Gastroesophageal sphincter (tissue), 4 donors: ENCODE results near the gene MIDN. TPM values are rescaled to one million over a fixed set of nuclear protein-coding genes. Genes with fewer than 3 reads are reported as not detected.

ENCODE experiments used
- ATAC-seq: fragments of 150-250 bp; one replicate; pipeline ENCODE4 v1.9.1; 2016; ENCODE audit warnings: mild to moderate bottlenecking, moderate library complexity
- H3K27ac ChIP-seq, 4 donors: fragments of 200-600 bp; sonication (generic) in 3 of 4; 1 replicate in 3 of 4; 2 replicates in 1 of 4; pipeline ENCODE4 v1.5.1; 2016 to 2019
- H3K27me3 ChIP-seq: fragments of 200-600 bp; sonication (generic); one replicate; pipeline ENCODE4 v1.5.1; 2019
- H3K36me3 ChIP-seq, 2 donors: fragments of 200-600 bp; sonication (generic); one replicate each; pipeline ENCODE4 v1.5.1; 2019; ENCODE audit warnings: control low read depth in 1 of 2
- H3K4me1 ChIP-seq, 3 donors: fragments of 200-600 bp; sonication (generic); 1 replicate in 2 of 3; 2 replicates in 1 of 3; pipeline ENCODE4 v1.5.1; 2016 to 2019; ENCODE audit warnings: control low read depth in 2 of 3
- H3K4me3 ChIP-seq, 2 donors: fragments of 200-600 bp; sonication (generic); one replicate each; pipeline ENCODE4 v1.5.1; 2019; ENCODE audit warnings: mild to moderate bottlenecking in 1 of 2, moderate library complexity in 1 of 2
- H3K9me3 ChIP-seq, 3 donors: fragments of 200-600 bp; sonication (generic); one replicate each; pipeline ENCODE4 v1.5.1; 2017 to 2019; ENCODE audit warnings: control low read depth in 2 of 3
- EP300 ChIP-seq: sonication (generic); formaldehyde crosslinking; IDR thresholded peaks from one replicate; pipeline ENCODE4 v1.6.1; 2017; ENCODE audit warnings: antibody characterized with exemption, mild to moderate bottlenecking
- POLR2A ChIP-seq, 2 donors: fragments of 450-650 bp; IDR thresholded peaks; one replicate each; pipeline ENCODE4 v1.6.1; 2017; ENCODE audit warnings: antibody characterized with exemption in 2 of 2, mild to moderate bottlenecking in 2 of 2, moderate library complexity in 1 of 2
- POLR2AphosphoS5 ChIP-seq: sonication (generic); formaldehyde crosslinking; IDR thresholded peaks from one replicate; pipeline ENCODE4 v1.6.1; 2017; ENCODE audit warnings: antibody characterized with exemption
- WGBS, 2 donors: methylation state at CpG; one replicate each; pipeline ENCODE4 v1.1.5; 2018; ENCODE audit warnings: low coverage in 1 of 2; 5-methylcytosine and 5-hydroxymethylcytosine counted together
- total RNA-seq, 4 donors: library from RNA; depleted of rRNA; stranded (reverse); fragments of >200 nt; gene quantifications; one replicate each; pipeline ENCODE4 v1.1.0, GENCODE V29; 2016
- TF ChIP-seq, protein P1 (sequence below), 4 experiments: fragments of 200-600 bp in 2 of 4; fragments of 450-650 bp in 2 of 4; sonication (generic) in 1 of 4; IDR thresholded peaks; one replicate each; pipeline ENCODE4 v1.5.1; 2017 to 2019; ENCODE audit warnings: antibody characterized with exemption in 4 of 4, mild to moderate bottlenecking in 2 of 4, moderate library complexity in 2 of 4

MIDN gene
- total RNA-seq, 4 donors from 2014 or later, result 20.0 to 40.1 (median 24.2) TPM

DNA sequence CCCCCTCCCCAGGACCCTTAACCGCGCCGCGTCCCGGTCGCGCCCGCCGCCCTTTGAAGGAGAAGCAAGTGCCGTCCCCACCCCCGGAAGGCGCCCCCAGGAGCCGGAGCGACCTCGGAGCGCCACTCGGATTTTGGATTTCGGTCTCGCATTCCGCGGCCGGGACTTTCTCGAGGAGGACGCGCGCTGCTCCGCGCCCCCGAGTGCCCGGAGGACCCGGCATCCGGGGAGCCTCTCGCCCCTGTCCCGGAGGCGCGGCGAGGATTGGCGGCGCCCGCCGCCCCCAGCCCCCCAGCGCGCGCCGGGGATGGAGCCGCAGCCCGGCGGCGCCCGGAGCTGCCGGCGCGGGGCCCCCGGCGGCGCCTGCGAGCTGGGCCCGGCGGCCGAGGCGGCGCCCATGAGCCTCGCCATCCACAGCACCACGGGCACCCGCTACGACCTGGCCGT lies 1.6 kb downstream of the MIDN start:
- Histone ChIP-seq H3K9me3 (no peaks in the 10 kb centered on the region), H3K4me3 (peak overlapping the region; percentile 78 to 86), H3K36me3 (peaks cover under 1 to 23% of the 10 kb centered on the region in 2 donors), H3K27me3 (no peaks in the 10 kb centered on the region), H3K27ac (peak overlapping the region; percentile 70 to 100 (median 100)), H3K4me1 (peaks cover under 1 to 75% (median 46%) of the 10 kb centered on the region in 3 donors)
- ATAC-seq, result no peak
- TF ChIP-seq POLR2A (IDR thresholded peaks at IDR 0.05) (peak in 1 of 2 donors; percentile 95), EP300 (no peak), POLR2AphosphoS5 (no peak)
- TF ChIP-seq, protein P1, sequence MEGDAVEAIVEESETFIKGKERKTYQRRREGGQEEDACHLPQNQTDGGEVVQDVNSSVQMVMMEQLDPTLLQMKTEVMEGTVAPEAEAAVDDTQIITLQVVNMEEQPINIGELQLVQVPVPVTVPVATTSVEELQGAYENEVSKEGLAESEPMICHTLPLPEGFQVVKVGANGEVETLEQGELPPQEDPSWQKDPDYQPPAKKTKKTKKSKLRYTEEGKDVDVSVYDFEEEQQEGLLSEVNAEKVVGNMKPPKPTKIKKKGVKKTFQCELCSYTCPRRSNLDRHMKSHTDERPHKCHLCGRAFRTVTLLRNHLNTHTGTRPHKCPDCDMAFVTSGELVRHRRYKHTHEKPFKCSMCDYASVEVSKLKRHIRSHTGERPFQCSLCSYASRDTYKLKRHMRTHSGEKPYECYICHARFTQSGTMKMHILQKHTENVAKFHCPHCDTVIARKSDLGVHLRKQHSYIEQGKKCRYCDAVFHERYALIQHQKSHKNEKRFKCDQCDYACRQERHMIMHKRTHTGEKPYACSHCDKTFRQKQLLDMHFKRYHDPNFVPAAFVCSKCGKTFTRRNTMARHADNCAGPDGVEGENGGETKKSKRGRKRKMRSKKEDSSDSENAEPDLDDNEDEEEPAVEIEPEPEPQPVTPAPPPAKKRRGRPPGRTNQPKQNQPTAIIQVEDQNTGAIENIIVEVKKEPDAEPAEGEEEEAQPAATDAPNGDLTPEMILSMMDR (IDR thresholded peaks at IDR 0.05), result no peak
- WGBS, 2 donors, result no CpG with 5 or more reads among the region's 67 CpGs

DNA sequence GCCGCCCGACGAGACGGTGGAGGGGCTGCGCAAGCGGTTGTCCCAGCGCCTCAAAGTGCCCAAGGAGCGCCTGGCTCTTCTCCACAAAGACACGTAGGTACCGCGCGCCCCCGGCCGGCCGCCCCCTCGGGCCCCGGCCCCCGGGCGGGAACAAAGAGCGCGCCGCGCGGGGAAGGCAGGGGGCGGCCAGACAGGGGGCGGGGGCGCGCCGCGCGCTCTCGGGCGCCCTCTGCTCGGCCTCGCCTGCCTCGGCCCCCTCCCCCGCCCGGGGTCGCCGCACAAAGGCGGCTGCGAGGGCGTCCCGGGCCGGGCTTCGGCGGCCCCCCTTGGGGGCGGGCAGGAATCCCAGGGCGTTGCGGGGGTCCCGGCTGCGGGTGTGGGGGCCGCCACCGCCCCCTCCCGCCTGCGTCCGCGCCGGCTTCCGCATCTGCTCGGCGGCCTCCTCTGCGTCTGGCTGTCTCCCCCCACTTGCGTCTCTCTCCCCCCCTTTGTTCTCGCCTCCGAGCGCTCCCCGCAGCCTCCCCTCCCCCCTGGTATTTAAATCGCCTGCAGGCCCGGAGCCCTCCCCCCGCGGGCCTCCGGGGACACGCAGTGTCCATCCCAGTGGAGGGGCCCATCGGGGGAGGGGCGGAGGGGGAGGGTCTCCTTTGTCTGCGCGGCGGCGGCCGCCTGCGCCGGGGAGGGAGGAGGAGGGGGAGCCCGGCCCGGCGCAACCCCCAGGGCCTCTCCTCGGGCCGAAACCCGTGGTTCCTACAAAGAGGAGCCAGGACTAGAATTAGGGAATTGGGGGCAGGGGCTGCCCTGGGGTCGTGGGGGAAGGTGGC lies 2.3 kb downstream of the MIDN start:
- Histone ChIP-seq H3K9me3 (no peaks in the 10 kb centered on the region), H3K4me1 (peaks cover 0 to 75% (median 46%) of the 10 kb centered on the region in 3 donors), H3K27ac (peak overlapping the region; percentile 70 to 100 (median 100)), H3K4me3 (peak overlapping the region; percentile 78 to 86), H3K27me3 (no peaks in the 10 kb centered on the region), H3K36me3 (peaks cover 3 to 30% of the 10 kb centered on the region in 2 donors)
- WGBS, 2 donors, result no CpG with 5 or more reads among the region's 90 CpGs
- ATAC-seq, result no peak
- TF ChIP-seq, protein P1 (IDR thresholded peaks at IDR 0.05), result peak in 1 of 4 experiments; percentile 3
- TF ChIP-seq POLR2A (IDR thresholded peaks at IDR 0.05) (peak; percentile 12 to 27), EP300 (no peak), POLR2AphosphoS5 (no peak)

DNA sequence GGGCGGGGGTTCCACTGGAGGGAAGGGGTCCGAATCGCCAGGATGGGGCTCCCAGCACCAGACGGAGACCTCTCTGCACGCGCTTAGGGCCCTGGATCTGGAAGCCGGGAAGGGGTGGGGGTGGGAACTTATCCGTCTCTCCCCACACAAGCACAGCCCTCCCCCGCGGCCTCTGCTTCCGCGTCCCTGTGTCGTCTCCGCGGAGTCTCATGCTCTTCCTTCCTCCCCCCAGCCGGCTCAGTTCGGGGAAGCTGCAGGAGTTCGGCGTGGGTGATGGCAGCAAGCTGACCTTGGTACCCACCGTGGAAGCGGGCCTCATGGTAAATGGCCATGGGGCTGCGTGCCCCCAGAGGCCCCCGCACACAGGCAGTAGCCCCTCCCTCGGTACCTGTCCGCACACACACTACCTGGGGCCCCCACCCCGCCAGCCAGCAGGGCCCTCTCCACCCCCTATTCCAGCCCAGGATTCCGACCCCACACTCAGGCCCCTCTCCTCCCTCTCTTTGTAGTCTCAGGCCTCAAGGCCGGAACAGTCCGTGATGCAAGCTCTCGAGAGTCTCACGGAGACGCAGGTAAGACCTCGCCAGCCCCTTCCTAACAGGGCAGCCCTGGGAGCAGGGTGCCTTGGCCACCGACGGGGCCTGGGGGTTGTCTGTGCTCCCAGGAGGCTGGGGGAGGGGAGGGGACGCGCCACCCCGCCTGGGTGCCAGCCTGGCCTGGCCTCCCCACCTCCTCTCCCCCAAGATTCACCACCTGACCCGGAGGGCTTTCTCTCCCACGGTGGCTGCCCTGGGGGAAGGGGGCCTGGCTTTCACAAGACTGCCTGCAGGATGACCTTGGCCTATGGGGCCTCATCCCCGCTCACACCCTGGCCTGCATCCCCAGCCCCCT lies 3.2 kb downstream of the MIDN start:
- H3K27ac ChIP-seq, result peak overlapping the region; percentile 70 to 100 (median 100)
- ATAC-seq, result no peak
- WGBS, 2 donors, result 3% methylated on average over 4 of the region's 41 CpGs; no CpG with 5 or more reads in 1 of the 2 donors
- no peaks in the 10 kb centered on the region for H3K27me3 ChIP-seq
- H3K4me3 ChIP-seq, result peak overlapping the region; percentile 78 to 86
- H3K4me1 ChIP-seq, result peaks cover 0 to 75% (median 42%) of the 10 kb centered on the region in 3 donors
- TF ChIP-seq EP300 (no peak), POLR2A (IDR thresholded peaks at IDR 0.05) (peak; percentile 9 to 26), POLR2AphosphoS5 (peak; percentile 53)
- H3K9me3 ChIP-seq, result no peaks in the 10 kb centered on the region
- peaks cover 3 to 39% of the 10 kb centered on the region in 2 donors for H3K36me3 ChIP-seq

DNA sequence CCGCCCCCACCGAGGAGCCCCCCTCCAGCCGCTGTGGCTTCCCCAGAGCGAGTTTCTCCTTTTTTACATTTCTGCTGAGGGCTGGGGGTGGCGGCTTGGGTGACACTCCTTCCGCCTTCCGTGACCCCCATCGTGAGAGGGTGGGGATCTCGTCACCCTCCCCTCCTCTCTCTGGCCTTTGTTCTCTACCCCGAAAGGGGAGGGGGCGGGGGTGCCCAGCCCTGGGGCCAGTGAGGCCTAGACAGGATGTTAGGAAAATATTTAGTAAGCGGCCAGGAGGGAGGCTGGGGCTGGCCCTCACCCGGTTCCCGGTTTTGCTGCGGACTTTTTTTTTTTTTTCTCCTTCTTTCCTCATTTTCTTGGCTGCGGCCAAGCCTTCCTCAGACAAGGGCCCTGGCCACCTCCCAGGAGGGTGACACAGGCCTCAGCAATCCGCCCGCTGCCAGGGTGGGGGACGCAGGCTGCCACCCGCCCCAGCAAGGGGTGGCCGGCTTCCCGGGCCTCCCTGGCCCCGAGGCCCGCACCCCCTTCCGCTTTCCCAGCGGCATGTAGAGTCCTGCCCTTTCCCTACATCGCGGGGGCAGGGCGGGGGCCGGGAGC lies 3.9 kb downstream of the MIDN start:
- no peaks in the 10 kb centered on the region for H3K27me3 ChIP-seq
- TF ChIP-seq, protein P1 (IDR thresholded peaks at IDR 0.05), result no peak
- TF ChIP-seq EP300 (peak; percentile 31), POLR2A (IDR thresholded peaks at IDR 0.05) (peak in 1 of 2 donors; percentile 31), POLR2AphosphoS5 (peak; percentile 96)
- peak overlapping the region; percentile 70 to 100 (median 100) for H3K27ac ChIP-seq
- peaks cover 0 to 75% (median 41%) of the 10 kb centered on the region in 3 donors for H3K4me1 ChIP-seq
- H3K9me3 ChIP-seq, result no peaks in the 10 kb centered on the region
- WGBS, 2 donors, result 0% methylated on average over 9 of the region's 30 CpGs; no CpG with 5 or more reads in 1 of the 2 donors
- peak; percentile 57 for ATAC-seq
- peaks cover 3 to 46% of the 10 kb centered on the region in 2 donors for H3K36me3 ChIP-seq
- H3K4me3 ChIP-seq, result peak overlapping the region; percentile 78 to 86
